D721Med (cell line): Measurements from ENCODE around the gene ERGIC1.
A peak's percentile ranks its signal among the peaks of the same experiment; 100 is the strongest.

Experiments
- DNase-seq: peaks from one replicate; pipeline ENCODE4 v3.0.0; 2011; ENCODE audit warnings: low spot score; ENCODE audit not compliant: insufficient read length
- FAIRE-seq: peaks from 2 replicates; lab custom pipeline; 2011; peaks lifted over from hg19 to GRCh38; lab: Jason Lieb, UNC
- CTCF ChIP-seq: IDR thresholded peaks from 2 replicates; pipeline ENCODE4 v1.5.1; 2012; ENCODE audit warnings: mild to moderate bottlenecking, control low read depth; ENCODE audit not compliant: insufficient read depth; ENCODE audit errors: missing control alignments

The ERGIC1 gene

GRCh38 chr5:172908662-172909061, 74.6 kb downstream of the ERGIC1 start:
- TF ChIP-seq CTCF: no peak
- DNase-seq (no peak), FAIRE-seq (no peak)

- TF ChIP-seq CTCF: no peak
- DNase-seq (no peak), FAIRE-seq (no peak)
Measured at GRCh38 chr5:172909931-172910502, 76.0 kb downstream of the ERGIC1 start.

- no peak for FAIRE-seq
- peak; percentile 12 for TF ChIP-seq CTCF
- DNase-seq: no peak
Measured at GRCh38 chr5:172910828-172911627, 77.0 kb downstream of the ERGIC1 start.

- no peak for TF ChIP-seq CTCF
- no peak for DNase-seq
- no peak for FAIRE-seq
Measured at GRCh38 chr5:172911628-172911880, 77.5 kb downstream of the ERGIC1 start.

GRCh38 chr5:172911976-172912375, 77.9 kb downstream of the ERGIC1 start:
- FAIRE-seq: no peak
- TF ChIP-seq CTCF: no peak

GRCh38 chr5:172913117-172913850, 79.2 kb downstream of the ERGIC1 start:
- TF ChIP-seq CTCF: no peak
- FAIRE-seq: no peak
- no peak for DNase-seq

More at GRCh38 chr5:172911976-172912375, 77.9 kb downstream of the ERGIC1 start:
- DNase-seq: no peak
